Activated naive CD4-positive, alpha-beta T cell treated with anti-CD3 and anti-CD28 coated beads, Interleukin-2, amount 50 U/mL, for 72 hours (primary cell): ENCODE results near the gene IL1RAPL1. TPM values are rescaled to one million over a fixed set of nuclear protein-coding genes. Genes with fewer than 3 reads are reported as not detected.

ENCODE experiments used
- ATAC-seq, 2 donors: fragments of 150-1000 bp; cut with Tn5 transposase; 2 replicates each; pipeline ENCODE4 v1.10.0; 2021; ENCODE audit warnings: mild to moderate bottlenecking in 2 of 2, moderate library complexity in 2 of 2
- DNase-seq, 2 donors: peaks; one replicate each; pipeline ENCODE4 v3.0.0; 2021 to 2022; ENCODE audit warnings: low spot score in 2 of 2
- H3K27ac Mint-ChIP-seq, 2 donors: one replicate each; pipeline ENCODE4 v1.8.0; 2022; ENCODE audit warnings: mild to moderate bottlenecking in 2 of 2, mixed read lengths in 2 of 2
- H3K36me3 Mint-ChIP-seq, 2 donors: one replicate each; pipeline ENCODE4 v1.8.0; 2022; ENCODE audit warnings: mixed read lengths in 2 of 2
- H3K9me3 Mint-ChIP-seq, 2 donors: one replicate each; pipeline ENCODE4 v1.8.0; 2022; ENCODE audit warnings: mixed read lengths in 2 of 2
- total RNA-seq, 2 donors: library from RNA; stranded (reverse); gene quantifications; one replicate each; pipeline ENCODE4 v1.2.3, GENCODE V29; 2022

Gene IL1RAPL1
- total RNA-seq, 2 donors from 2014 or later, result not detected

- ATAC-seq, result no peak
- Mint-ChIP-seq H3K36me3 (no peaks in the 10 kb centered on the region), H3K27ac (no peak overlapping the region), H3K9me3 (peaks cover 5 to 8% of the 10 kb centered on the region in 2 donors)
- no peak for DNase-seq
Measured at GRCh38 chrX:28847423-28847822, 260.2 kb downstream of the IL1RAPL1 start.

- ATAC-seq, result no peak
- no peak overlapping the region for H3K27ac Mint-ChIP-seq
- H3K36me3 Mint-ChIP-seq, result no peaks in the 10 kb centered on the region
Measured at GRCh38 chrX:28848707-28849106, 261.5 kb downstream of the IL1RAPL1 start.

GRCh38 chrX:28850955-28851354 is 263.7 kb downstream of the IL1RAPL1 start:
- ATAC-seq (no peak), DNase-seq (no peak)
- H3K27ac Mint-ChIP-seq, result no peak overlapping the region
- H3K9me3 Mint-ChIP-seq, result peaks cover 13 to 16% of the 10 kb centered on the region in 2 donors
- H3K36me3 Mint-ChIP-seq, result no peaks in the 10 kb centered on the region

More at GRCh38 chrX:28848707-28849106, 261.5 kb downstream of the IL1RAPL1 start:
- DNase-seq, result no peak
- H3K9me3 Mint-ChIP-seq, result peaks cover 5 to 9% of the 10 kb centered on the region in 2 donors

GRCh38 chrX:28851871-28852270 is 264.6 kb downstream of the IL1RAPL1 start:
- no peak overlapping the region for H3K27ac Mint-ChIP-seq
- H3K36me3 Mint-ChIP-seq, result no peaks in the 10 kb centered on the region
- ATAC-seq (no peak), DNase-seq (no peak)
- peaks cover 13 to 19% of the 10 kb centered on the region in 2 donors for H3K9me3 Mint-ChIP-seq

GRCh38 chrX:28854637-28855036 is 267.4 kb downstream of the IL1RAPL1 start:
- Mint-ChIP-seq H3K27ac (no peak overlapping the region), H3K9me3 (peaks cover 8 to 15% of the 10 kb centered on the region in 2 donors), H3K36me3 (no peaks in the 10 kb centered on the region)
- DNase-seq (no peak), ATAC-seq (no peak)

- H3K9me3 Mint-ChIP-seq, result peaks cover 0 to under 1% of the 10 kb centered on the region in 2 donors
- ATAC-seq (no peak), DNase-seq (no peak)
- H3K27ac Mint-ChIP-seq, result no peak overlapping the region
- H3K36me3 Mint-ChIP-seq, result no peaks in the 10 kb centered on the region
Measured at GRCh38 chrX:28876408-28876807, 289.2 kb downstream of the IL1RAPL1 start.

GRCh38 chrX:28876901-28877300 is 289.7 kb downstream of the IL1RAPL1 start:
- Mint-ChIP-seq H3K27ac (no peak overlapping the region), H3K36me3 (no peaks in the 10 kb centered on the region), H3K9me3 (peaks cover 4% of the 10 kb centered on the region in 2 donors)
- DNase-seq, result no peak
- ATAC-seq, result no peak

- peaks cover 4% of the 10 kb centered on the region in 2 donors for H3K9me3 Mint-ChIP-seq
- H3K36me3 Mint-ChIP-seq, result no peaks in the 10 kb centered on the region
- DNase-seq, result no peak
- ATAC-seq, result no peak
- no peak overlapping the region for H3K27ac Mint-ChIP-seq
Measured at GRCh38 chrX:28880136-28880535, 292.9 kb downstream of the IL1RAPL1 start.

GRCh38 chrX:28884823-28885222 is 297.6 kb downstream of the IL1RAPL1 start:
- Mint-ChIP-seq H3K9me3 (peaks cover 4% of the 10 kb centered on the region in 2 donors), H3K27ac (no peak overlapping the region), H3K36me3 (no peaks in the 10 kb centered on the region)
- DNase-seq (no peak), ATAC-seq (no peak)

GRCh38 chrX:28888416-28888815 is 301.2 kb downstream of the IL1RAPL1 start:
- Mint-ChIP-seq H3K36me3 (no peaks in the 10 kb centered on the region), H3K9me3 (no peaks in the 10 kb centered on the region), H3K27ac (no peak overlapping the region)
- DNase-seq, result no peak
- no peak for ATAC-seq

GRCh38 chrX:28889591-28890090 is 302.4 kb downstream of the IL1RAPL1 start:
- no peaks in the 10 kb centered on the region for H3K9me3 Mint-ChIP-seq
- H3K27ac Mint-ChIP-seq, result no peak overlapping the region
- DNase-seq (no peak), ATAC-seq (no peak)
- H3K36me3 Mint-ChIP-seq, result no peaks in the 10 kb centered on the region

- Mint-ChIP-seq H3K36me3 (peaks cover 0 to 2% of the 10 kb centered on the region in 2 donors), H3K9me3 (peaks cover 8 to 10% of the 10 kb centered on the region in 2 donors), H3K27ac (no peak overlapping the region)
- no peak for ATAC-seq
- DNase-seq, result no peak
Measured at GRCh38 chrX:28901637-28902036, 314.4 kb downstream of the IL1RAPL1 start.

- Mint-ChIP-seq H3K27ac (no peak overlapping the region), H3K36me3 (no peaks in the 10 kb centered on the region), H3K9me3 (peaks cover 6 to 8% of the 10 kb centered on the region in 2 donors)
- DNase-seq, result no peak
- ATAC-seq, result no peak
Measured at GRCh38 chrX:28910487-28910886, 323.2 kb downstream of the IL1RAPL1 start.

GRCh38 chrX:28920153-28920943 is 333.1 kb downstream of the IL1RAPL1 start:
- H3K36me3 Mint-ChIP-seq, result no peaks in the 10 kb centered on the region
- no peak for ATAC-seq
- H3K9me3 Mint-ChIP-seq, result peaks cover 0 to 3% of the 10 kb centered on the region in 2 donors
- no peak overlapping the region for H3K27ac Mint-ChIP-seq
- DNase-seq, result no peak

- no peak for DNase-seq
- no peak for ATAC-seq
- peaks cover under 1 to 3% of the 10 kb centered on the region in 2 donors for H3K9me3 Mint-ChIP-seq
- H3K36me3 Mint-ChIP-seq, result no peaks in the 10 kb centered on the region
- no peak overlapping the region for H3K27ac Mint-ChIP-seq
Measured at GRCh38 chrX:28922106-28922505, 334.9 kb downstream of the IL1RAPL1 start.

- no peak overlapping the region for H3K27ac Mint-ChIP-seq
- H3K36me3 Mint-ChIP-seq, result no peaks in the 10 kb centered on the region
- ATAC-seq (no peak), DNase-seq (no peak)
- no peaks in the 10 kb centered on the region for H3K9me3 Mint-ChIP-seq
Measured at GRCh38 chrX:28946846-28947245, 359.6 kb downstream of the IL1RAPL1 start.

- Mint-ChIP-seq H3K27ac (no peak overlapping the region), H3K9me3 (peaks cover 0 to 4% of the 10 kb centered on the region in 2 donors), H3K36me3 (no peaks in the 10 kb centered on the region)
- DNase-seq (no peak), ATAC-seq (no peak)
Measured at GRCh38 chrX:28960063-28960462, 372.8 kb downstream of the IL1RAPL1 start.

- Mint-ChIP-seq H3K27ac (no peak overlapping the region), H3K9me3 (peaks cover under 1 to 3% of the 10 kb centered on the region in 2 donors), H3K36me3 (no peaks in the 10 kb centered on the region)
- DNase-seq (no peak), ATAC-seq (no peak)
Measured at GRCh38 chrX:28966331-28966730, 379.1 kb downstream of the IL1RAPL1 start.
